ENCODE data around the gene NID2. TPM values are rescaled to one million over a fixed set of nuclear protein-coding genes. Genes with fewer than 3 reads are reported as not detected.

Gene NID2
- total and polyA plus RNA-seq, 5 donors from 2014 or later = 0.35 to 1.1 (median 0.62) TPM; not detected in 1

GRCh38 chr14:51972566-51972965 is 96.3 kb downstream of the NID2 start:
- Mint-ChIP-seq H3K36me3 (peaks cover 8% of the 10 kb centered on the region), H3K27me3 (no peaks in the 10 kb centered on the region), H3K27ac (no peak overlapping the region), H3K4me3 (no peak overlapping the region), H3K4me1 (peaks cover 0 to 12% (median 0%) of the 10 kb centered on the region in 4 donors), H3K9me3 (peaks cover 0 to 3% (median 0%) of the 10 kb centered on the region in 7 donors)
- Histone ChIP-seq H3K9me3 (ENCODE audit: control insufficient read depth in 2 of 2, low read length in 2 of 2) (no peaks in the 10 kb centered on the region), H3K4me3 (ENCODE audit: low read depth, low read length) (no peak overlapping the region), H3K27me3 (ENCODE audit: control insufficient read depth, insufficient read depth, low read length) (no peaks in the 10 kb centered on the region), H3K36me3 (ENCODE audit: control insufficient read depth, insufficient read depth, low read length) (peaks cover 19% of the 10 kb centered on the region), H3K27ac (ENCODE audit: insufficient read depth, low read length, poor library complexity, severe bottlenecking) (no peak overlapping the region), H3K4me1 (ENCODE audit: control insufficient read depth, insufficient read depth, low read length, poor library complexity, severe bottlenecking) (no peaks in the 10 kb centered on the region)
- no peak for DNase-seq
- ATAC-seq (ENCODE audit: low read depth in 2 of 2) = no peak

- Mint-ChIP-seq H3K27ac (no peak overlapping the region), H3K9me3 (peaks cover 0 to 3% (median 0%) of the 10 kb centered on the region in 7 donors), H3K4me1 (peaks cover 0 to 21% (median 4%) of the 10 kb centered on the region in 4 donors), H3K4me3 (no peak overlapping the region), H3K27me3 (no peaks in the 10 kb centered on the region), H3K36me3 (peaks cover 21% of the 10 kb centered on the region)
- DNase-seq (no peak), ATAC-seq (ENCODE audit: low read depth in 2 of 2) (no peak)
- no peaks in the 10 kb centered on the region for H3K4me1 ChIP-seq (ENCODE audit: control insufficient read depth, insufficient read depth, low read length, poor library complexity, severe bottlenecking)
- no peaks in the 10 kb centered on the region for H3K27me3 ChIP-seq (ENCODE audit: control insufficient read depth, insufficient read depth, low read length)
- H3K27ac ChIP-seq (ENCODE audit: insufficient read depth, low read length, poor library complexity, severe bottlenecking) = no peak overlapping the region
- H3K36me3 ChIP-seq (ENCODE audit: control insufficient read depth, insufficient read depth, low read length) = peaks cover 31% of the 10 kb centered on the region
- H3K9me3 ChIP-seq (ENCODE audit: control insufficient read depth in 2 of 2, low read length in 2 of 2) = no peaks in the 10 kb centered on the region
- H3K4me3 ChIP-seq (ENCODE audit: low read depth, low read length) = no peak overlapping the region
Measured at GRCh38 chr14:51969852-51970540, 98.9 kb downstream of the NID2 start.

- H3K27ac Mint-ChIP-seq = peak overlapping the region in 2 of 3 donors; percentile 62
- H3K27me3 Mint-ChIP-seq = no peaks in the 10 kb centered on the region
- H3K27ac ChIP-seq (ENCODE audit: insufficient read depth, low read length, poor library complexity, severe bottlenecking) = no peak overlapping the region
- peaks cover 7 to 37% (median 18%) of the 10 kb centered on the region in 4 donors for H3K4me1 Mint-ChIP-seq
- H3K4me3 ChIP-seq (ENCODE audit: low read depth, low read length) = no peak overlapping the region
- no peak overlapping the region for H3K4me3 Mint-ChIP-seq
- H3K9me3 Mint-ChIP-seq = peaks cover 0 to under 1% (median 0%) of the 10 kb centered on the region in 7 donors
- H3K36me3 ChIP-seq (ENCODE audit: control insufficient read depth, insufficient read depth, low read length) = peaks cover 41% of the 10 kb centered on the region
- DNase-seq (no peak), ATAC-seq (ENCODE audit: low read depth in 2 of 2) (no peak)
- H3K9me3 ChIP-seq (ENCODE audit: control insufficient read depth in 2 of 2, low read length in 2 of 2) = no peaks in the 10 kb centered on the region
- H3K36me3 Mint-ChIP-seq = peaks cover 25% of the 10 kb centered on the region
- H3K27me3 ChIP-seq (ENCODE audit: control insufficient read depth, insufficient read depth, low read length) = no peaks in the 10 kb centered on the region
- peaks cover 6% of the 10 kb centered on the region for H3K4me1 ChIP-seq (ENCODE audit: control insufficient read depth, insufficient read depth, low read length, poor library complexity, severe bottlenecking)
Measured at GRCh38 chr14:51967521-51967920, 101.3 kb downstream of the NID2 start.

GRCh38 chr14:51963286-51963685 is 105.6 kb downstream of the NID2 start:
- Mint-ChIP-seq H3K4me3 (peak overlapping the region; percentile 9 to 45 (median 26)), H3K27ac (peak overlapping the region; percentile 50 to 90 (median 68)), H3K9me3 (peaks cover 0 to 17% (median 11%) of the 10 kb centered on the region in 7 donors), H3K27me3 (no peaks in the 10 kb centered on the region), H3K36me3 (peaks cover 48% of the 10 kb centered on the region), H3K4me1 (peaks cover 33 to 64% (median 53%) of the 10 kb centered on the region in 4 donors)
- Histone ChIP-seq H3K9me3 (ENCODE audit: control insufficient read depth in 2 of 2, low read length in 2 of 2) (peaks cover 7 to 11% of the 10 kb centered on the region in 2 experiments), H3K27ac (ENCODE audit: insufficient read depth, low read length, poor library complexity, severe bottlenecking) (peak overlapping the region; percentile 53), H3K36me3 (ENCODE audit: control insufficient read depth, insufficient read depth, low read length) (peaks cover 47% of the 10 kb centered on the region), H3K27me3 (ENCODE audit: control insufficient read depth, insufficient read depth, low read length) (no peaks in the 10 kb centered on the region), H3K4me1 (ENCODE audit: control insufficient read depth, insufficient read depth, low read length, poor library complexity, severe bottlenecking) (peaks cover 16% of the 10 kb centered on the region), H3K4me3 (ENCODE audit: low read depth, low read length) (peak overlapping the region; percentile 33)
- no peak for ATAC-seq (ENCODE audit: low read depth in 2 of 2)
- DNase-seq = peak in 1 of 3 donors; percentile 13

GRCh38 chr14:51962711-51963110 is 106.1 kb downstream of the NID2 start:
- peaks cover 7 to 12% of the 10 kb centered on the region in 2 experiments for H3K9me3 ChIP-seq (ENCODE audit: control insufficient read depth in 2 of 2, low read length in 2 of 2)
- H3K4me1 Mint-ChIP-seq = peaks cover 33 to 68% (median 53%) of the 10 kb centered on the region in 4 donors
- H3K27me3 ChIP-seq (ENCODE audit: control insufficient read depth, insufficient read depth, low read length) = no peaks in the 10 kb centered on the region
- H3K36me3 ChIP-seq (ENCODE audit: control insufficient read depth, insufficient read depth, low read length) = peaks cover 49% of the 10 kb centered on the region
- peaks cover 0 to 20% (median 11%) of the 10 kb centered on the region in 7 donors for H3K9me3 Mint-ChIP-seq
- H3K27ac ChIP-seq (ENCODE audit: insufficient read depth, low read length, poor library complexity, severe bottlenecking) = peak overlapping the region; percentile 55
- H3K36me3 Mint-ChIP-seq = peaks cover 48% of the 10 kb centered on the region
- H3K4me3 Mint-ChIP-seq = peak overlapping the region in 2 of 4 donors; percentile 6 to 40
- H3K27ac Mint-ChIP-seq = peak overlapping the region; percentile 22 to 90 (median 68)
- no peak for DNase-seq
- peak overlapping the region; percentile 33 for H3K4me3 ChIP-seq (ENCODE audit: low read depth, low read length)
- no peaks in the 10 kb centered on the region for H3K27me3 Mint-ChIP-seq
- ATAC-seq (ENCODE audit: low read depth in 2 of 2) = no peak
- peaks cover 16% of the 10 kb centered on the region for H3K4me1 ChIP-seq (ENCODE audit: control insufficient read depth, insufficient read depth, low read length, poor library complexity, severe bottlenecking)

- DNase-seq = no peak
- H3K27ac Mint-ChIP-seq = peak overlapping the region; percentile 16 to 76 (median 74)
- Histone ChIP-seq H3K36me3 (ENCODE audit: control insufficient read depth, insufficient read depth, low read length) (peaks cover 53% of the 10 kb centered on the region), H3K9me3 (ENCODE audit: control insufficient read depth in 2 of 2, low read length in 2 of 2) (peaks cover 7 to 12% of the 10 kb centered on the region in 2 experiments), H3K4me3 (ENCODE audit: low read depth, low read length) (no peak overlapping the region), H3K27ac (ENCODE audit: insufficient read depth, low read length, poor library complexity, severe bottlenecking) (no peak overlapping the region), H3K27me3 (ENCODE audit: control insufficient read depth, insufficient read depth, low read length) (no peaks in the 10 kb centered on the region), H3K4me1 (ENCODE audit: control insufficient read depth, insufficient read depth, low read length, poor library complexity, severe bottlenecking) (peaks cover 16% of the 10 kb centered on the region)
- peaks cover 41 to 70% (median 58%) of the 10 kb centered on the region in 4 donors for H3K4me1 Mint-ChIP-seq
- no peaks in the 10 kb centered on the region for H3K27me3 Mint-ChIP-seq
- H3K4me3 Mint-ChIP-seq = peak overlapping the region in 1 of 4 donors; percentile 17
- H3K9me3 Mint-ChIP-seq = peaks cover 0 to 21% (median 14%) of the 10 kb centered on the region in 7 donors
- peaks cover 61% of the 10 kb centered on the region for H3K36me3 Mint-ChIP-seq
- no peak for ATAC-seq (ENCODE audit: low read depth in 2 of 2)
Measured at GRCh38 chr14:51960866-51961265, 108.0 kb downstream of the NID2 start.

GRCh38 chr14:51959928-51960327 is 108.9 kb downstream of the NID2 start:
- peaks cover 7 to 12% of the 10 kb centered on the region in 2 experiments for H3K9me3 ChIP-seq (ENCODE audit: control insufficient read depth in 2 of 2, low read length in 2 of 2)
- H3K4me3 ChIP-seq (ENCODE audit: low read depth, low read length) = no peak overlapping the region
- H3K4me3 Mint-ChIP-seq = no peak overlapping the region
- H3K36me3 Mint-ChIP-seq = peaks cover 58% of the 10 kb centered on the region
- DNase-seq (no peak), ATAC-seq (ENCODE audit: low read depth in 2 of 2) (no peak)
- no peak overlapping the region for H3K27ac ChIP-seq (ENCODE audit: insufficient read depth, low read length, poor library complexity, severe bottlenecking)
- peaks cover 47 to 66% (median 59%) of the 10 kb centered on the region in 4 donors for H3K4me1 Mint-ChIP-seq
- no peaks in the 10 kb centered on the region for H3K27me3 ChIP-seq (ENCODE audit: control insufficient read depth, insufficient read depth, low read length)
- peaks cover 0 to 21% (median 14%) of the 10 kb centered on the region in 7 donors for H3K9me3 Mint-ChIP-seq
- peak overlapping the region in 1 of 3 donors; percentile 34 for H3K27ac Mint-ChIP-seq
- H3K36me3 ChIP-seq (ENCODE audit: control insufficient read depth, insufficient read depth, low read length) = peaks cover 60% of the 10 kb centered on the region
- peaks cover 16% of the 10 kb centered on the region for H3K4me1 ChIP-seq (ENCODE audit: control insufficient read depth, insufficient read depth, low read length, poor library complexity, severe bottlenecking)
- no peaks in the 10 kb centered on the region for H3K27me3 Mint-ChIP-seq
